RWPE2 (cell line): ENCODE measurements around the gene LSM14B.

Experiments
- ATAC-seq: fragments of 200-7000 bp; cut with Tn5 transposase; 3 replicates; pipeline ENCODE4 v1.9.1; 2021; ENCODE audit warnings: low read depth
- DNase-seq: peaks from one replicate; pipeline ENCODE4 v3.0.0-alpha.2; 2020; ENCODE audit warnings: low spot score
- H3K27ac ChIP-seq: fragments of 450-650 bp; 2 replicates; pipeline ENCODE4 v1.5.1; 2017; ENCODE audit warnings: mild to moderate bottlenecking; ENCODE audit not compliant: poor library complexity, severe bottlenecking
- H3K27me3 ChIP-seq: fragments of 250-450 bp; sonication (Bioruptor Pico); 2 replicates; pipeline ENCODE4 v1.5.1; 2021; ENCODE audit warnings: mild to moderate bottlenecking, moderate library complexity; ENCODE audit not compliant: insufficient read depth, poor library complexity, severe bottlenecking
- H3K36me3 ChIP-seq: fragments of 250-450 bp; sonication (Bioruptor Pico); 2 replicates; pipeline ENCODE4 v1.5.1; 2020; ENCODE audit warnings: low read depth, mild to moderate bottlenecking, moderate library complexity
- H3K4me1 ChIP-seq: fragments of 250-450 bp; sonication (Bioruptor Pico); 2 replicates; pipeline ENCODE4 v1.5.1; 2021; ENCODE audit warnings: mild to moderate bottlenecking, moderate library complexity; ENCODE audit not compliant: insufficient read depth, poor library complexity, severe bottlenecking
- H3K4me3 ChIP-seq: fragments of 250-450 bp; sonication (Bioruptor Pico); 2 replicates; pipeline ENCODE4 v1.5.1; 2021; ENCODE audit warnings: mild to moderate bottlenecking, moderate library complexity; ENCODE audit not compliant: severe bottlenecking
- H3K9me3 ChIP-seq: fragments of 250-450 bp; sonication (Bioruptor Pico); 2 replicates; pipeline ENCODE4 v1.5.1; 2021; ENCODE audit warnings: mild to moderate bottlenecking, moderate library complexity; ENCODE audit not compliant: severe bottlenecking
- CTCF ChIP-seq: fragments of 450-650 bp; IDR thresholded peaks from one replicate; pipeline ENCODE4 v1.5.1; 2017; ENCODE audit warnings: mild to moderate bottlenecking, moderate library complexity; ENCODE audit not compliant: poor library complexity, severe bottlenecking

The LSM14B gene

GRCh38 chr20:62174021-62174804 lies 51.9 kb downstream of the LSM14B start:
- H3K4me1 ChIP-seq = no peaks in the 10 kb centered on the region
- no peak overlapping the region for H3K4me3 ChIP-seq
- ATAC-seq (no peak), DNase-seq (peak; percentile 84)
- no peak overlapping the region for H3K27ac ChIP-seq
- no peaks in the 10 kb centered on the region for H3K27me3 ChIP-seq
- H3K9me3 ChIP-seq = no peaks in the 10 kb centered on the region
- TF ChIP-seq CTCF = no peak
- H3K36me3 ChIP-seq = peaks cover 44% of the 10 kb centered on the region

GRCh38 chr20:62174870-62175624 lies 52.8 kb downstream of the LSM14B start:
- Histone ChIP-seq H3K9me3 (no peaks in the 10 kb centered on the region), H3K4me1 (no peaks in the 10 kb centered on the region), H3K36me3 (peaks cover 46% of the 10 kb centered on the region), H3K27me3 (no peaks in the 10 kb centered on the region), H3K4me3 (no peak overlapping the region), H3K27ac (no peak overlapping the region)
- no peak for ATAC-seq
- TF ChIP-seq CTCF = no peak
- DNase-seq = peak; percentile 77

DNA sequence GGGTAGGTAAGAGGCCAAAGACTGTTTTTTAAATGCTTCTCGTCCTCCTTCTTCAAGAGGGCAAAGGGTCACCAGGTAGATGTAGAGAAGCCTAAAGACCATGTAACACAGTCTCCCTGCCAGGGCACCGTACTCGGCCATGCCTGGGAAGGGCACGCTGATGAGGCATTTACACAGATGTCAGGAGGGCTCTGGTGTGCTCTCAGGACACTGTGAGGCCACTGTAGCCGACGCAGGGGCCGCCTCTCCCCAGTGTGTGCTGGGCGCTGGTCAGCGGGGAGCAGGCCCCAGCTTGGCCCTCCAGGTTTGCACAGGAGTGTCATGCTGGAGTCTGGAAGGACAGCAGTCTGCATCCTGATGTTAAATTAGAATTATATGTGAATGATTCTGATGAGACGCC lies 53.4 kb downstream of the LSM14B start:
- peaks cover 52% of the 10 kb centered on the region for H3K36me3 ChIP-seq

DNA sequence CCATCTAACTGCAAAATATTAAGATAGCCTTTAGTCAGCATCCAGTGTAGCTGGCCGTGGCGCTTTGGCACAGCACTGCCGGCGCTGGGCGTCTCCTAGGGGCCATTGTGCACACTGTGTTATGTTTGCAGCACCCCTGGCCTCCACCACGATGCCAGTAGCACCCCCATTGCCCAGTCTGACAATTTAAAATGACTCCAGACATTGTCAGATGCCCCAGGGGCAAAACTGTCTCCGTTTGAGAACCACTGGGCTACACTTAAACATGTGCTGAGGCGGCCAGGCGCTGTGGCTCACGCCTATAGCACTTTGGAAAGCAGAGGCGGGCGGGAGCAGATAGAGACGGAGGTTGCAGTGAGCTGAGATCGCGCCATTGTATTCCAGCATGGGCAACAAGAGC lies 54.6 kb downstream of the LSM14B start:
- no peak overlapping the region for H3K27ac ChIP-seq
- no peak for TF ChIP-seq CTCF
- H3K9me3 ChIP-seq = no peaks in the 10 kb centered on the region
- DNase-seq = peak; percentile 78
- peaks cover 3% of the 10 kb centered on the region for H3K4me1 ChIP-seq
- no peak overlapping the region for H3K4me3 ChIP-seq
- ATAC-seq = no peak
- no peaks in the 10 kb centered on the region for H3K27me3 ChIP-seq
- H3K36me3 ChIP-seq = peaks cover 59% of the 10 kb centered on the region

More for the DNA sequence above, 53.4 kb downstream of the LSM14B start:
- H3K27me3 ChIP-seq = no peaks in the 10 kb centered on the region
- H3K4me1 ChIP-seq = no peaks in the 10 kb centered on the region
- ATAC-seq (0 out of 3 replicates have a peak, but pooled peaks have one; percentile 8), DNase-seq (peak; percentile 72)
- no peak overlapping the region for H3K27ac ChIP-seq
- no peak overlapping the region for H3K4me3 ChIP-seq
- TF ChIP-seq CTCF = no peak
- no peaks in the 10 kb centered on the region for H3K9me3 ChIP-seq

GRCh38 chr20:62177307-62177706 lies 55.0 kb downstream of the LSM14B start:
- no peak for TF ChIP-seq CTCF
- peaks cover 59% of the 10 kb centered on the region for H3K36me3 ChIP-seq
- no peak for ATAC-seq
- no peak overlapping the region for H3K27ac ChIP-seq
- no peak overlapping the region for H3K4me3 ChIP-seq
- no peaks in the 10 kb centered on the region for H3K27me3 ChIP-seq
- no peaks in the 10 kb centered on the region for H3K9me3 ChIP-seq
- peak; percentile 59 for DNase-seq
- H3K4me1 ChIP-seq = peaks cover 5% of the 10 kb centered on the region
